Adrenal gland (tissue), 12 donors: Measurements from ENCODE around the gene TFAP2E. TPM values are rescaled to one million over a fixed set of nuclear protein-coding genes. Genes with fewer than 3 reads are reported as not detected.

Experiments
- DNase-seq, 7 donors: peaks; one replicate each; pipeline ENCODE4 v3.0.0-alpha.2; 2019 to 2020
- H3K27ac ChIP-seq, 5 donors: fragments of 200-600 bp; sonication (generic) in 4 of 5; 1 replicate in 3 of 5; 2 replicates in 2 of 5; pipeline versions ENCODE4 v1.5.1 to v1.8.0; 2016 to 2020; ENCODE audit warnings: mild to moderate bottlenecking in 1 of 5
- H3K27me3 ChIP-seq: fragments of 200-600 bp; 2 replicates; pipeline ENCODE4 v1.8.0; 2021
- H3K36me3 ChIP-seq, 2 donors: fragments of 200-600 bp; replicated peaks in 1 of 2; 1 replicate in 1 of 2; 2 replicates in 1 of 2; pipeline versions ENCODE4 v1.5.1 to v1.8.0; 2018 to 2022
- H3K4me1 ChIP-seq, 2 donors: fragments of 200-600 bp; replicated peaks in 1 of 2; 1 replicate in 1 of 2; 2 replicates in 1 of 2; pipeline versions ENCODE4 v1.5.1 to v1.8.0; 2018 to 2021
- H3K4me3 ChIP-seq, 4 donors: fragments of 200-600 bp; sonication (generic) in 3 of 4; one replicate each; pipeline ENCODE4 v1.5.1; 2016 to 2018
- H3K9me3 ChIP-seq, 3 donors: fragments of 200-600 bp; sonication (generic) in 1 of 3; replicated peaks in 1 of 3; 1 replicate in 2 of 3; 2 replicates in 1 of 3; pipeline versions ENCODE4 v1.5.1 to v1.8.0; 2016 to 2021
- CTCF ChIP-seq, 6 experiments: fragments of 450-650 bp in 4 of 6; fragments of 200-600 bp in 2 of 6; sonication (generic) in 1 of 6; IDR thresholded peaks; 1 replicate in 5 of 6; 2 replicates in 1 of 6; pipeline versions ENCODE4 v1.5.1 to v1.8.0; 2016 to 2021; ENCODE audit warnings: antibody characterized with exemption in 6 of 6, mild to moderate bottlenecking in 2 of 6, moderate library complexity in 1 of 6
- POLR2A ChIP-seq, 2 donors: fragments of 450-650 bp; IDR thresholded peaks; one replicate each; pipeline ENCODE4 v1.6.1; 2017; ENCODE audit warnings: antibody characterized with exemption in 2 of 2, mild to moderate bottlenecking in 2 of 2, moderate library complexity in 1 of 2
- WGBS, 4 donors: extraction: QIAGEN DNeasy Blood & Tissue Kit in 2 of 4; methylation state at CpG; one replicate each; pipeline versions ENCODE4 v1.1.5 to v1.1.7; 2013 to 2017; 5-methylcytosine and 5-hydroxymethylcytosine counted together
- intact Hi-C, 2 donors: fragments of 100-400 bp; cut with DNase I; formaldehyde crosslinking; loops; one replicate each; pipeline versions ENCODE4 v1.14.1 to v1.15.0; 2022 to 2023
- polyA plus RNA-seq, 3 donors: library from polyadenylated mRNA; stranded (reverse); fragments of 200-250 nt in 2 of 3; fragments of 350-450 nt in 1 of 3; fragmentation: Illumina TruSeq in 1 of 3; extraction: RNeasy Lipid Tissue Mini Kit (QIAGEN cat#74804) in 1 of 3; gene quantifications; one replicate each; pipeline ENCODE4 v1.2.3, GENCODE V29; 2013 to 2014
- total RNA-seq, 9 donors: library from RNA; depleted of rRNA in 4 of 9; stranded (reverse); fragments of >200 nt in 4 of 9; fragments of 120-200 nt in 1 of 9; fragmentation: NEBNext Ultra II Directional in 1 of 9; extraction: Animal tissue kit (Norgen Biotek cat#: 25700) in 1 of 9; gene quantifications; one replicate each; pipeline versions ENCODE4 v1.1.0 to v1.2.4, GENCODE V29; 2013 to 2023
- donor health status: healthy with polysubstance abuse.
- donor health status: Bipolar disorder and iron deficiency.
- donor health status: DM: yes; HTN: yes; CAD: no.
- donor health status: DM: no; HTN: no; CAD: no.
- donor health status: DM: no; HTN: no; CAD: no.
- donor health status: DM: yes; HTN: yes; CAD: no.

TFAP2E gene
- total and polyA plus RNA-seq, 12 donors = 0.21 to 2.1 (median 0.53) TPM; not detected in 4

- WGBS, 4 donors = 7 to 15% (median 12%) methylated on average over 1 of the region's 1 CpG
- no peak for TF ChIP-seq POLR2A (IDR thresholded peaks at IDR 0.05)
- no peak for TF ChIP-seq CTCF (IDR thresholded peaks at IDR 0.05)
- H3K36me3 ChIP-seq = no peaks in the 10 kb centered on the region
- H3K4me3 ChIP-seq = no peak overlapping the region
- H3K27ac ChIP-seq = peak overlapping the region in 4 of 5 donors; percentile 6 to 76 (median 37)
- H3K4me1 ChIP-seq = peaks cover 28 to 69% of the 10 kb centered on the region in 2 donors
- intact Hi-C loops = no loop called here
- no peaks in the 10 kb centered on the region for H3K27me3 ChIP-seq
- no peaks in the 10 kb centered on the region for H3K9me3 ChIP-seq
- DNase-seq = peak in 2 of 7 donors; percentile 37 to 40
These were observed 33.3 kb upstream of the TFAP2E start for GRCh38 chr1:35539824-35540261.

- Histone ChIP-seq H3K27ac (peak overlapping the region in 1 of 5 donors; percentile 8), H3K4me3 (no peak overlapping the region), H3K36me3 (peaks cover 0 to 22% of the 10 kb centered on the region in 2 donors), H3K9me3 (no peaks in the 10 kb centered on the region), H3K27me3 (no peaks in the 10 kb centered on the region), H3K4me1 (peaks cover 4 to 35% of the 10 kb centered on the region in 2 donors)
- intact Hi-C loops = no loop called here
- peak; percentile 69 to 89 (median 83) for DNase-seq
- TF ChIP-seq CTCF (IDR thresholded peaks at IDR 0.05) = peak; percentile 10 to 67 (median 45)
- no peak for TF ChIP-seq POLR2A (IDR thresholded peaks at IDR 0.05)
- 69 to 71% (median 70%) methylated on average over 3 of the region's 3 CpGs for WGBS, 4 donors
These were observed 28.1 kb upstream of the TFAP2E start for GRCh38 chr1:35544976-35545375.

- Histone ChIP-seq H3K9me3 (no peaks in the 10 kb centered on the region), H3K4me3 (no peak overlapping the region), H3K27me3 (no peaks in the 10 kb centered on the region), H3K27ac (no peak overlapping the region), H3K36me3 (peaks cover 0 to 34% of the 10 kb centered on the region in 2 donors), H3K4me1 (peaks cover 0 to 30% of the 10 kb centered on the region in 2 donors)
- WGBS, 4 donors = 89 to 100% (median 95%) methylated on average over 1 of the region's 1 CpG
- intact Hi-C loops = no loop called here
- TF ChIP-seq POLR2A (IDR thresholded peaks at IDR 0.05) (no peak), CTCF (IDR thresholded peaks at IDR 0.05) (no peak)
- DNase-seq = no peak
These were observed 26.5 kb upstream of the TFAP2E start for GRCh38 chr1:35546614-35547013.

DNA sequence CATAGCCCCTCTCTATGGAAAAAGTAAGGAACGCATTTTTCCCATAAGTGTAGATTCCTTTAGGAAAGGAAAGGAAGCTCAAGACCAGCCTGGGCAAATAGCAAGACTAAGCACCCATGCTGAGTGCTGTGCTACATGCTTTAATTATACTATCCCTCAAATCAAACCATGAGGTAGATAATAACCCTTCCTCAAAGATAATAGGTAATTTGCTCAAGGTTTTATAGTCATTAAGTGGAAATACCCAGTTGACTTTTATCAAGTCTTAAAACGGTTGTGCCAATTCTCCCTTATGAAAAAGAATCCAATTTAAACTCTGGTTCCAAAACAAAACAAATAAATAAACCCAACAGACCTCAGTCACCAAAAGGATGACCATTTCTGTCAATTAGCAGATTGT lies 19.3 kb upstream of the TFAP2E start:
- no peak for DNase-seq
- peaks cover 26 to 49% of the 10 kb centered on the region in 2 donors for H3K4me1 ChIP-seq
- 62 to 65% (median 63%) methylated on average over 2 of the region's 2 CpGs for WGBS, 4 donors
- peak overlapping the region in 2 of 5 donors; percentile 20 to 43 for H3K27ac ChIP-seq
- intact Hi-C loops = no loop called here
- TF ChIP-seq CTCF (IDR thresholded peaks at IDR 0.05) (no peak), POLR2A (IDR thresholded peaks at IDR 0.05) (no peak)
- H3K9me3 ChIP-seq = no peaks in the 10 kb centered on the region
- peaks cover 0 to 30% of the 10 kb centered on the region in 2 donors for H3K36me3 ChIP-seq
- no peak overlapping the region for H3K4me3 ChIP-seq
- no peaks in the 10 kb centered on the region for H3K27me3 ChIP-seq
